ENCODE results near the gene SLCO4A1. TPM values are rescaled to one million over a fixed set of nuclear protein-coding genes. Genes with fewer than 3 reads are reported as not detected.

The SLCO4A1 gene
- polyA plus RNA-seq, 1 donor from 2014 or later = 3.4 TPM

GRCh38 chr20:62690261-62690820 is 48.0 kb downstream of the SLCO4A1 start:
- Mint-ChIP-seq H3K36me3 (peaks cover 1% of the 10 kb centered on the region), H3K27ac (no peak overlapping the region), H3K27me3 (peaks cover 30% of the 10 kb centered on the region), H3K9me3 (no peaks in the 10 kb centered on the region), H3K4me3 (no peak overlapping the region), H3K4me1 (peaks cover 0 to 7% (median 6%) of the 10 kb centered on the region in 3 donors)

- Mint-ChIP-seq H3K27ac (no peak overlapping the region), H3K4me1 (peaks cover 0 to 4% (median 3%) of the 10 kb centered on the region in 3 donors), H3K9me3 (no peaks in the 10 kb centered on the region), H3K4me3 (peak overlapping the region in 1 of 4 donors; percentile 72), H3K27me3 (peaks cover 25% of the 10 kb centered on the region), H3K36me3 (peaks cover 1% of the 10 kb centered on the region)
Observed at GRCh38 chr20:62691487-62691886, 49.2 kb downstream of the SLCO4A1 start.

- Mint-ChIP-seq H3K4me1 (peaks cover 0 to 4% (median 3%) of the 10 kb centered on the region in 3 donors), H3K9me3 (no peaks in the 10 kb centered on the region), H3K27me3 (peaks cover 22% of the 10 kb centered on the region), H3K27ac (no peak overlapping the region), H3K4me3 (no peak overlapping the region), H3K36me3 (peaks cover 1% of the 10 kb centered on the region)
Observed at GRCh38 chr20:62692176-62692575, 49.9 kb downstream of the SLCO4A1 start.

- Mint-ChIP-seq H3K27ac (peak overlapping the region in 1 of 3 donors; percentile 23), H3K36me3 (peaks cover 1% of the 10 kb centered on the region), H3K4me3 (no peak overlapping the region), H3K4me1 (peaks cover 0 to 4% (median 3%) of the 10 kb centered on the region in 3 donors), H3K27me3 (peaks cover 21% of the 10 kb centered on the region), H3K9me3 (no peaks in the 10 kb centered on the region)
Observed at GRCh38 chr20:62692801-62693523, 50.7 kb downstream of the SLCO4A1 start.

GRCh38 chr20:62693524-62693922 is 51.2 kb downstream of the SLCO4A1 start:
- Mint-ChIP-seq H3K4me3 (no peak overlapping the region), H3K36me3 (peaks cover 1% of the 10 kb centered on the region), H3K9me3 (no peaks in the 10 kb centered on the region), H3K4me1 (peaks cover 0 to 4% (median 3%) of the 10 kb centered on the region in 3 donors), H3K27ac (peak overlapping the region in 1 of 3 donors; percentile 23), H3K27me3 (peaks cover 22% of the 10 kb centered on the region)

GRCh38 chr20:62694106-62694505 is 51.8 kb downstream of the SLCO4A1 start:
- H3K27me3 Mint-ChIP-seq = peaks cover 19% of the 10 kb centered on the region
- H3K4me1 Mint-ChIP-seq = peaks cover 0 to 4% (median 3%) of the 10 kb centered on the region in 3 donors
- no peak overlapping the region for H3K27ac Mint-ChIP-seq
- no peaks in the 10 kb centered on the region for H3K9me3 Mint-ChIP-seq
- H3K36me3 Mint-ChIP-seq = peaks cover 1% of the 10 kb centered on the region
- H3K4me3 Mint-ChIP-seq = no peak overlapping the region

GRCh38 chr20:62694868-62695267 is 52.6 kb downstream of the SLCO4A1 start:
- H3K9me3 Mint-ChIP-seq = no peaks in the 10 kb centered on the region
- peak overlapping the region in 1 of 3 donors; percentile 59 for H3K27ac Mint-ChIP-seq
- H3K36me3 Mint-ChIP-seq = peaks cover 1% of the 10 kb centered on the region
- peaks cover 17% of the 10 kb centered on the region for H3K27me3 Mint-ChIP-seq
- H3K4me1 Mint-ChIP-seq = peaks cover 0 to 4% (median 3%) of the 10 kb centered on the region in 3 donors
- no peak overlapping the region for H3K4me3 Mint-ChIP-seq

GRCh38 chr20:62695448-62696414 is 53.4 kb downstream of the SLCO4A1 start:
- H3K27me3 Mint-ChIP-seq = peaks cover 11% of the 10 kb centered on the region
- H3K4me3 Mint-ChIP-seq = no peak overlapping the region
- peak overlapping the region in 1 of 3 donors; percentile 62 for H3K27ac Mint-ChIP-seq
- H3K9me3 Mint-ChIP-seq = no peaks in the 10 kb centered on the region
- H3K4me1 Mint-ChIP-seq = peaks cover 0 to 4% (median 3%) of the 10 kb centered on the region in 3 donors
- H3K36me3 Mint-ChIP-seq = peaks cover 1% of the 10 kb centered on the region

GRCh38 chr20:62696434-62696957 is 54.2 kb downstream of the SLCO4A1 start:
- Mint-ChIP-seq H3K4me3 (no peak overlapping the region), H3K36me3 (peaks cover 1% of the 10 kb centered on the region), H3K27ac (peak overlapping the region in 1 of 3 donors; percentile 5), H3K27me3 (peaks cover 11% of the 10 kb centered on the region), H3K9me3 (no peaks in the 10 kb centered on the region), H3K4me1 (peaks cover 0 to 4% (median 2%) of the 10 kb centered on the region in 3 donors)

- no peak overlapping the region for H3K4me3 Mint-ChIP-seq
- no peaks in the 10 kb centered on the region for H3K9me3 Mint-ChIP-seq
- peaks cover 8% of the 10 kb centered on the region for H3K27me3 Mint-ChIP-seq
- H3K36me3 Mint-ChIP-seq = peaks cover 1% of the 10 kb centered on the region
- H3K4me1 Mint-ChIP-seq = peaks cover 0 to 4% (median 0%) of the 10 kb centered on the region in 3 donors
- no peak overlapping the region for H3K27ac Mint-ChIP-seq
Observed at GRCh38 chr20:62696989-62697388, 54.7 kb downstream of the SLCO4A1 start.

GRCh38 chr20:62697468-62697912 is 55.2 kb downstream of the SLCO4A1 start:
- H3K4me3 Mint-ChIP-seq = no peak overlapping the region
- H3K4me1 Mint-ChIP-seq = peaks cover 0 to 4% (median 0%) of the 10 kb centered on the region in 3 donors
- H3K27me3 Mint-ChIP-seq = peaks cover 8% of the 10 kb centered on the region
- peaks cover 1% of the 10 kb centered on the region for H3K36me3 Mint-ChIP-seq
- no peak overlapping the region for H3K27ac Mint-ChIP-seq
- H3K9me3 Mint-ChIP-seq = no peaks in the 10 kb centered on the region

- Mint-ChIP-seq H3K36me3 (no peaks in the 10 kb centered on the region), H3K9me3 (no peaks in the 10 kb centered on the region), H3K4me1 (peaks cover 0 to 1% (median 0%) of the 10 kb centered on the region in 3 donors), H3K27me3 (peaks cover 8% of the 10 kb centered on the region), H3K4me3 (no peak overlapping the region), H3K27ac (no peak overlapping the region)
Observed at GRCh38 chr20:62698231-62698630, 55.9 kb downstream of the SLCO4A1 start.

GRCh38 chr20:62699296-62699695 is 57.0 kb downstream of the SLCO4A1 start:
- peaks cover 8% of the 10 kb centered on the region for H3K27me3 Mint-ChIP-seq
- peaks cover 0 to 1% (median 0%) of the 10 kb centered on the region in 3 donors for H3K4me1 Mint-ChIP-seq
- H3K36me3 Mint-ChIP-seq = no peaks in the 10 kb centered on the region
- no peak overlapping the region for H3K27ac Mint-ChIP-seq
- no peak overlapping the region for H3K4me3 Mint-ChIP-seq
- no peaks in the 10 kb centered on the region for H3K9me3 Mint-ChIP-seq

- H3K4me3 Mint-ChIP-seq = no peak overlapping the region
- H3K4me1 Mint-ChIP-seq = peaks cover 0 to 1% (median 0%) of the 10 kb centered on the region in 3 donors
- no peaks in the 10 kb centered on the region for H3K9me3 Mint-ChIP-seq
- no peak overlapping the region for H3K27ac Mint-ChIP-seq
- peaks cover 11% of the 10 kb centered on the region for H3K27me3 Mint-ChIP-seq
- H3K36me3 Mint-ChIP-seq = no peaks in the 10 kb centered on the region
Observed at GRCh38 chr20:62699741-62700140, 57.4 kb downstream of the SLCO4A1 start.
